Spinal cord (tissue), 10 donors: Measurements from ENCODE around the gene SRMS. TPM values are rescaled to one million over a fixed set of nuclear protein-coding genes. Genes with fewer than 3 reads are reported as not detected.

Experiments used
- DNase-seq, 6 donors: peaks; one replicate each; pipeline versions ENCODE4 v3.0.0 to v3.0.0-alpha.2; 2013 to 2015; ENCODE audit warnings: low spot score in 6 of 6, low read depth in 4 of 6
- H3K27ac ChIP-seq: one replicate; pipeline ENCODE4 v1.5.1; 2013; ENCODE audit warnings: low read depth, low read length, control low read depth
- H3K27me3 ChIP-seq: one replicate; pipeline ENCODE4 v1.6.1; 2013; ENCODE audit warnings: low read length; ENCODE audit not compliant: control insufficient read depth, insufficient read depth
- H3K36me3 ChIP-seq: one replicate; pipeline ENCODE4 v1.6.1; 2013; ENCODE audit warnings: low read length; ENCODE audit not compliant: control insufficient read depth, insufficient read depth
- H3K4me1 ChIP-seq: one replicate; pipeline ENCODE4 v1.6.1; 2013; ENCODE audit warnings: low read length; ENCODE audit not compliant: control insufficient read depth, insufficient read depth
- H3K4me3 ChIP-seq: one replicate; pipeline ENCODE4 v1.5.1; 2013; ENCODE audit warnings: low read depth, low read length, control low read depth
- H3K9me3 ChIP-seq: one replicate; pipeline ENCODE4 v1.6.1; 2013; ENCODE audit warnings: low read length; ENCODE audit not compliant: control insufficient read depth, insufficient read depth
- WGBS: methylation state at CpG from one replicate; pipeline ENCODE4 v1.1.5; 2013; ENCODE audit warnings: missing lambda C conversion rate; ENCODE audit not compliant: insufficient coverage; 5-methylcytosine and 5-hydroxymethylcytosine counted together
- polyA plus RNA-seq, 2 donors: library from polyadenylated mRNA; unstranded; fragments of 120-200 nt; gene quantifications; one replicate each; pipeline ENCODE4 v1.2.1, GENCODE V29; 2013; ENCODE audit not compliant: insufficient read length in 2 of 2
- total RNA-seq, 2 donors: library from RNA; depleted of rRNA in 1 of 2; stranded (reverse); fragments of 120-200 nt in 1 of 2; fragments of >200 nt in 1 of 2; gene quantifications; one replicate each; pipeline versions ENCODE4 v1.2.3 to v1.2.4, GENCODE V29; 2013 to 2014
- donor health status: healthy.

The SRMS gene
- total and polyA plus RNA-seq, 4 donors = 0.22 to 0.42 TPM; not detected in 2

DNA sequence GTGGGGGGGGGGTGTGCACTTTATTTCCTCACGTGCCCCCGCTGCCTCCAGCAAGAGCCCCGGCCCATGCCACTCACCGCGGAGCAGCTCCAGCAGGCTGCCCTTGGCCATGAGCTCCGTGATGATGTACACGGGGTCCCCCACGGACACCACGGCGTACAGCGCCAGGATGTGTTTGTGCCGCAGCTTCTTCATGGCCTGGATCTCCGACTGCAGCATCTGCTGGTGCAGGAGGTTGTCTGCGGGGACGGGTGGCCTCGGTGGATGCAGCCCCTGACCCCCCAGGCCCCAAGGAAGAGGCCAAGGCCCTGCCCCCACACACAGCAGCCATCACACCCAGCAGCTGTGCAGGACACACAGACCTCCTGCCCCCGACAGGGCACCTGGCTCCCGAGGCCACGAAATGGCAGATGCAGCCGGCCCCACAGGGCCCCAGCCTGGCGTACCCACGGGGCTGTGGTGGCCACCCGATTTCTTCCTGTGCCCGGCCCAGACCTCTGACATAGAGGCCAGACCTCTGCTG is 15.0 kb downstream of the SRMS start:
- Histone ChIP-seq H3K27me3 (no peaks in the 10 kb centered on the region), H3K4me3 (no peak overlapping the region), H3K4me1 (peaks cover 17% of the 10 kb centered on the region), H3K27ac (no peak overlapping the region), H3K36me3 (peaks cover 20% of the 10 kb centered on the region), H3K9me3 (no peaks in the 10 kb centered on the region)
- WGBS = 82% methylated on average over 23 of the region's 24 CpGs
- no peak for DNase-seq

DNA sequence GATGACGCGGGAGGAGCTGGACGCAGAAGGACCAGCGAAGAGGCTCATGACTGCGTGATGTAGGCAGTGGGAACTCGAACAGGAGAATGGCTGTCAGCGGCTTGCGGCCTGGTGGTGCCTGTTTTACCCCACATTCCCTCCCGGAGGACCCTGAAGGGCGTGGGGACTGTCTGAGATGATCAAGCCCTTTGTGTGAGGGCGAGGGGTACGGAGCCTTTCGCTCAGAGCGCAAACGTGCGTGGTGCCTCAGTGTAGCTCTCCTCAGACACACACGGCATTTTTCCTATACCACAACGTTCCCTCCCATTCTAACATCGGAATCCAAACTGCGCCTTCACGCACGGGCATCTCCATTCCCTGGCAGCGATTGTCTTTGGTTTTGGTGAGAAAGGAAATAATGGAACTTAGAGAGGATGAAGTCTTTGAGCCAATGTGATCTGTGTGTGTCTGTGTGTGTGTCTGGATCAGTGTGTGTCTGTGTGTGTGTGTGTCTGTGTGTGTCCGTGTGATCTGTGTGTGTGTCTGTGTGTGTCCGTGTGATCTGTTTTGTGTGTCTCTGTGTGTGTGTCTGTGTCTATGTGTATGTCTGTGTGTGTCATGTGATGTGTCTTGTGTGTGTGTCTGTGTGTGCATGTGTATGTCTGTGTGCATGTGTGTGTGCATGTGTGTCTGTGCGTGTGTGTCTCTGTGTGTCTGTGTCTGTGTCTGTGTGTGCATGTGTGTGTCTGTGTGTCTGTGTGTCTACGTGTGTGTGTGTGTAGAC is 15.7 kb downstream of the SRMS start:
- WGBS = 80% methylated on average over 20 of the region's 27 CpGs
- Histone ChIP-seq H3K4me3 (no peak overlapping the region), H3K27me3 (no peaks in the 10 kb centered on the region), H3K27ac (no peak overlapping the region), H3K4me1 (peaks cover 14% of the 10 kb centered on the region), H3K36me3 (peaks cover 20% of the 10 kb centered on the region), H3K9me3 (no peaks in the 10 kb centered on the region)
- no peak for DNase-seq

GRCh38 chr20:63530788-63531160 is 16.8 kb downstream of the SRMS start:
- Histone ChIP-seq H3K4me1 (peaks cover 8% of the 10 kb centered on the region), H3K36me3 (peaks cover 20% of the 10 kb centered on the region), H3K9me3 (no peaks in the 10 kb centered on the region), H3K27me3 (no peaks in the 10 kb centered on the region), H3K27ac (no peak overlapping the region), H3K4me3 (no peak overlapping the region)
- no peak for DNase-seq
- 83% methylated on average over 12 of the region's 14 CpGs for WGBS

DNA sequence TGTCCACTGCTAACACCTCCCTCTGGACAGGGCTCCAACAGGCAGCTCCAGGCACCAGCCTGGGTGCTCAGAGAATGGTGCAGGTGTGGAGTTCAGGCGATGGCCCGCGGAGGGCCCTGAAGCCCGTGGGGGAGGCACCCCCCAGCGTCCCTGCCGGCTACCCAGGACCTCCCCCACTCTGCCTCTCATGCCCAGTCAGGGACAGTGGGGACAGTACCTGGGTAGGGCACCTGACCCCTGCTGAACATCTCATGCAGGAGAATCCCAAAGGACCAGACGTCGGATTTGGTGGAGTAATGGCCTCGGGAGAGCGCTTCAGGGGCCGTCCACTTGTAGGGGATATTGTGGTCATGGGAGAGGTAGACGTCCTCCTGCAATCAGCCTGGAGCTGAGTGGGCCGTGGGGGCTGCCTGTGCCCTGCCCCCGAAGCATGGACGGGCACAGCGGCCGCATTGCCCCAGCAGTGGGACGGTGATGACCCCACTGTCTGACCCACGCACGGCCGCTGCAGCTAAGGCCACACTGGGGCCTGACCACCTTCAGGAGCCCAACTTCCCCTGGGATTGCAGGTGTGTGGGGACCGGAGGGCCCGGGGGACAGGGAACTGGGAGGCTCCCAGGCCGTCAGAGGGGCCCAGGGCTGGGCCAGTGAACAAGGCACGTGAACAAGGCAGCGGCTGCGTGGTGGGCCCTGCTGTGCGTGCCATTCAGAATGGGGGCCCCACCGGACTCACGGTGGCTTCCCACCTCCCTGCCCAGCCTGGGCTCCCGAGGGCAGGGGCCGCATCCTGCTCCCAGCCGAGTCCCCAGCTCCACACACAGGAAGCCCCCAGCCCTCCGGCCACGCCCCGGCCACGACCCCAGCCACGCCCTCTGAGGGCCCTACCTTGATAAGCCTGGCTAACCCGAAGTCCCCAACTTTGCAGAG is 17.4 kb downstream of the SRMS start:
- no peak overlapping the region for H3K4me3 ChIP-seq
- H3K27ac ChIP-seq = no peak overlapping the region
- H3K27me3 ChIP-seq = no peaks in the 10 kb centered on the region
- H3K9me3 ChIP-seq = no peaks in the 10 kb centered on the region
- 78% methylated on average over 36 of the region's 39 CpGs for WGBS
- no peak for DNase-seq
- peaks cover 20% of the 10 kb centered on the region for H3K36me3 ChIP-seq
- H3K4me1 ChIP-seq = peaks cover 8% of the 10 kb centered on the region

DNA sequence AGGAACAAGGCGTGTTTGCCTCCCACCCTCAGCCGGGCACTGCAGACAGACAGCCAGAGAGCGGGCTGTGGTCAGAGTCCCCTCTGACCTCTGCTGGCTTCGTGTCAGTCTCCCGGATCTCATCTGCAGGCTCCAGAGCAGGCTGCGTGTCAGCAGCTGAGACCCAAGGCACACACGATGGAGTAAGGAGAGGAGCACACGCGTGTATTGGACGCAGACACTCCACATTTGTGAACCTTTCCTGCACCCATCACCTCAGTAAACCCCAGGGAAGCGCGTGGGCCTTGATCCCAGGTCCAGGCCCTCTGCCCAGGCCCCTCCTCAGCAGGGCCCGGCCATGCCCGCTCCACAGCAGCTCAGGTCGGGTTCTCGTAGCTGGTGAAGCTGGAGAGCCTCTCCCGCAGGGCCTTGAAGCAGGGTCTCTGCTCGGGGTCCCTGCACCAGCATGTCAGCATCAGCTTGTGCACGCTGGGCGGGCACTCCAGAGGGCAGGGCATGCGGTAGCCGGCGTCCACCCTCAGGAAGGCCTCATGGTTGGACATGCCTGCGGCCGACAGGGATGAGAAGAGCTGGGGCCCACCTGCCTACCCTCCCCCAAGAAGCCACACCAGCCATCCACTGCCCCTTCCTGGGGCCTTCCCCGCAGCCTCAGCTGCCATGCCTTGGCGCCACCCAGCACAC is 18.2 kb downstream of the SRMS start:
- Histone ChIP-seq H3K9me3 (no peaks in the 10 kb centered on the region), H3K36me3 (peaks cover 21% of the 10 kb centered on the region), H3K27ac (no peak overlapping the region), H3K4me3 (no peak overlapping the region), H3K4me1 (no peaks in the 10 kb centered on the region), H3K27me3 (no peaks in the 10 kb centered on the region)
- no peak for DNase-seq
- 84% methylated on average over 22 of the region's 27 CpGs for WGBS

DNA sequence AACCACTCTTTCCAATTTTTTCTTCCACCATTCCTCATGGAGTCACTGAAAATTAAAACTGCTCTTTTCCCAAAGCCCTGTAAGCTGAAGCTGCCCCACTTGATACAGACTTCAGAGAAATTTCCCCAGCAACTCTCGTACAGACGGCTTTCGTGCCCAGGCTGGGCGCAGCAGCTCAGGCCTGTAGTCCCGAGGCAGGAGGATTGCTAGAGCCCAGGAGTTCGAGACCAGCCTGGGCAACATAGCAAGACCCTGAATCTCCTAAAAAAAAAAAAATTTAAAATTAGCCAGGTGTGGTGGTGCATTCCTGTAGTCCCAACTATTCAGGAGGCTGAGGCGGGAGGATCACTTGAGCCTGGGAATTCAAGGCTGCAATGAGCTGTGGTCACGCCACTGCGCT is 20.4 kb downstream of the SRMS start:
- 90% methylated on average over 3 of the region's 9 CpGs for WGBS

DNA sequence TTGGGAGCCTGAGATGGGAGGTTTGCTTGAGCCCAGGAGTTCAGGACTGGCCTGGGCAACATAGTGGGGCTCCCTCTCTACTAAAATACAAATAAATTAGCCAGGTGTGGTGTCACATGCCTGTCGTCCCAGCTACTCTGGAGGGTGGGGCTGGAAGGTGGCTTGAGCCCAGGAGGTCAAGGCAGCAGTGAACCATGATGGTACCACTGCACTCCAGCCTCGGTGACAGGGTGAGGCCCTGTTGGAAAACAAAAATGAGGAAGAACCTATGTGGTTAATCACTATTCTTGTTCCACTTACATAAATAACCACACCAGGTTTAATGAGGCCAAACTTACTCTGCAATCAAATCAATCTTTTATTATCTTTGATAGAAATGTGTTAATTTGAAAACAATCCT is 21.6 kb downstream of the SRMS start:
- Histone ChIP-seq H3K4me3 (no peak overlapping the region), H3K4me1 (peaks cover 21% of the 10 kb centered on the region), H3K9me3 (no peaks in the 10 kb centered on the region), H3K27me3 (no peaks in the 10 kb centered on the region), H3K27ac (no peak overlapping the region), H3K36me3 (peaks cover 47% of the 10 kb centered on the region)
- DNase-seq = no peak
- 33% methylated on average over 1 of the region's 2 CpGs for WGBS

More for the DNA sequence above, 20.4 kb downstream of the SRMS start:
- peaks cover 13% of the 10 kb centered on the region for H3K4me1 ChIP-seq
- H3K4me3 ChIP-seq = no peak overlapping the region
- no peaks in the 10 kb centered on the region for H3K27me3 ChIP-seq
- H3K36me3 ChIP-seq = peaks cover 36% of the 10 kb centered on the region
- H3K9me3 ChIP-seq = no peaks in the 10 kb centered on the region
- no peak for DNase-seq
- H3K27ac ChIP-seq = no peak overlapping the region

GRCh38 chr20:63525185-63525584 is 22.4 kb downstream of the SRMS start:
- Histone ChIP-seq H3K27ac (no peak overlapping the region), H3K9me3 (no peaks in the 10 kb centered on the region), H3K36me3 (peaks cover 43% of the 10 kb centered on the region), H3K4me3 (no peak overlapping the region), H3K27me3 (no peaks in the 10 kb centered on the region), H3K4me1 (peaks cover 21% of the 10 kb centered on the region)
- 82% methylated on average over 2 of the region's 3 CpGs for WGBS
- no peak for DNase-seq

- no peak for DNase-seq
- H3K4me1 ChIP-seq = peaks cover 41% of the 10 kb centered on the region
- H3K27ac ChIP-seq = no peak overlapping the region
- no peak overlapping the region for H3K4me3 ChIP-seq
- H3K9me3 ChIP-seq = no peaks in the 10 kb centered on the region
- H3K36me3 ChIP-seq = peaks cover 40% of the 10 kb centered on the region
- 91% methylated on average over 8 of the region's 11 CpGs for WGBS
- no peaks in the 10 kb centered on the region for H3K27me3 ChIP-seq
Observed at GRCh38 chr20:63522981-63523611, 24.5 kb downstream of the SRMS start.
